C4-2B (cell line): ENCODE data around the gene KRI1.
"Not testable (repeated sequence)": the region's sequence is repeated elsewhere in the genome, so short reads cannot be mapped to it uniquely, and the experiment has no call there.

Source experiments
- H3K27ac ChIP-seq: fragments of 450-650 bp; 2 replicates; pipeline ENCODE4 v1.5.1; 2017
- CTCF ChIP-seq: fragments of 450-650 bp; conservative IDR thresholded peaks from 2 replicates; pipeline ENCODE4 v1.5.1; 2017; ENCODE audit warnings: mild to moderate bottlenecking
- ZFX ChIP-seq: fragments of 450-650 bp; IDR thresholded peaks from 2 replicates; pipeline ENCODE4 v1.6.1; 2017

KRI1 gene

GRCh38 chr19:10535613-10536012 lies 30.2 kb downstream of the KRI1 start:
- H3K27ac ChIP-seq: no peak overlapping the region
- no peak for TF ChIP-seq CTCF
- TF ChIP-seq ZFX: no peak

- TF ChIP-seq CTCF: no peak
- no peak for TF ChIP-seq ZFX
- no peak overlapping the region for H3K27ac ChIP-seq
These were observed 32.0 kb downstream of the KRI1 start for GRCh38 chr19:10533646-10534386.

GRCh38 chr19:10532457-10532856 lies 33.4 kb downstream of the KRI1 start:
- no peak overlapping the region for H3K27ac ChIP-seq
- TF ChIP-seq ZFX: no peak
- TF ChIP-seq CTCF: no peak

- not testable (repeated sequence) for H3K27ac ChIP-seq
These were observed 38.9 kb downstream of the KRI1 start for GRCh38 chr19:10526887-10527286.

GRCh38 chr19:10525636-10526035 lies 40.2 kb downstream of the KRI1 start:
- TF ChIP-seq CTCF (no peak), ZFX (no peak)
- H3K27ac ChIP-seq: no peak overlapping the region

GRCh38 chr19:10523135-10523636 lies 42.6 kb downstream of the KRI1 start:
- no peak for TF ChIP-seq CTCF
- TF ChIP-seq ZFX: no peak

GRCh38 chr19:10521461-10522171 lies 44.2 kb downstream of the KRI1 start:
- TF ChIP-seq ZFX: no peak
- no peak for TF ChIP-seq CTCF
- no peak overlapping the region for H3K27ac ChIP-seq

More at GRCh38 chr19:10523135-10523636, 42.6 kb downstream of the KRI1 start:
- H3K27ac ChIP-seq: no peak overlapping the region
